ENCODE measurements around the gene RAD51D. TPM values are rescaled to one million over a fixed set of nuclear protein-coding genes. Genes with fewer than 3 reads are reported as not detected.

The RAD51D gene
- total RNA-seq, 1 experiment from 2014 or later: 17.1 TPM

DNA sequence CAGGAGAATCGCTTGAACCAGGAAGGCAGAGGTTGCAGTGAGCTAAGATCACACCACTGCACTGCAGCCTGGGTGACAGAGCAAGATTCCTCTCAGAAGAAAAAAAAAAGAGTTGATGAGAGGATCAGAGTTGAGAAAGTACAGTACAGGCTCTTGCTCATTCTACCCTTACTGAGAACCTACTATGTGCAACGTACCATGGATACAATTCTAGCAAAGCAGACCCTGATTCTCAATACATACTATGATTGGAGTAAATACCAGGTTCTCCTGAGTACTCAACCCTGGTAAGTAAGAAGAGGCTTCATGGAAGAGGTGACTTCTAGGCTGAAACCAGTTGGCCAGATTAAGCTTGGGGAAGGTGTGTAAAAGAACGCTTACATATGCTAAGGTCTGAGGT, 57.4 kb downstream of the RAD51D start:
- BruUV-seq (replicated peaks): no TSS peak
- peak overlapping the region; percentile 50 for H3K27ac Mint-ChIP-seq (ENCODE audit: unreplicated experiment)
- DNase-seq: no peak
- intact Hi-C loops (cut with micrococcal nuclease; ENCODE audit: unreplicated experiment): no loop called here
- H3K27me3 Mint-ChIP-seq (ENCODE audit: unreplicated experiment): no peaks in the 10 kb centered on the region
- peaks cover 24% of the 10 kb centered on the region for H3K36me3 Mint-ChIP-seq (ENCODE audit: insufficient read depth, unreplicated experiment)
- H3K4me1 Mint-ChIP-seq (ENCODE audit: low read depth, unreplicated experiment): peaks cover 42% of the 10 kb centered on the region
- TF ChIP-seq, protein P1, sequence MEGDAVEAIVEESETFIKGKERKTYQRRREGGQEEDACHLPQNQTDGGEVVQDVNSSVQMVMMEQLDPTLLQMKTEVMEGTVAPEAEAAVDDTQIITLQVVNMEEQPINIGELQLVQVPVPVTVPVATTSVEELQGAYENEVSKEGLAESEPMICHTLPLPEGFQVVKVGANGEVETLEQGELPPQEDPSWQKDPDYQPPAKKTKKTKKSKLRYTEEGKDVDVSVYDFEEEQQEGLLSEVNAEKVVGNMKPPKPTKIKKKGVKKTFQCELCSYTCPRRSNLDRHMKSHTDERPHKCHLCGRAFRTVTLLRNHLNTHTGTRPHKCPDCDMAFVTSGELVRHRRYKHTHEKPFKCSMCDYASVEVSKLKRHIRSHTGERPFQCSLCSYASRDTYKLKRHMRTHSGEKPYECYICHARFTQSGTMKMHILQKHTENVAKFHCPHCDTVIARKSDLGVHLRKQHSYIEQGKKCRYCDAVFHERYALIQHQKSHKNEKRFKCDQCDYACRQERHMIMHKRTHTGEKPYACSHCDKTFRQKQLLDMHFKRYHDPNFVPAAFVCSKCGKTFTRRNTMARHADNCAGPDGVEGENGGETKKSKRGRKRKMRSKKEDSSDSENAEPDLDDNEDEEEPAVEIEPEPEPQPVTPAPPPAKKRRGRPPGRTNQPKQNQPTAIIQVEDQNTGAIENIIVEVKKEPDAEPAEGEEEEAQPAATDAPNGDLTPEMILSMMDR (IDR thresholded peaks at IDR 0.05; ENCODE audit: unreplicated experiment): no peak
- H3K9me3 Mint-ChIP-seq (ENCODE audit: low read depth, unreplicated experiment): no peaks in the 10 kb centered on the region
- H3K4me3 Mint-ChIP-seq (ENCODE audit: low read depth, unreplicated experiment): no peak overlapping the region
- CTCF ChIA-PET: no interaction called here

DNA sequence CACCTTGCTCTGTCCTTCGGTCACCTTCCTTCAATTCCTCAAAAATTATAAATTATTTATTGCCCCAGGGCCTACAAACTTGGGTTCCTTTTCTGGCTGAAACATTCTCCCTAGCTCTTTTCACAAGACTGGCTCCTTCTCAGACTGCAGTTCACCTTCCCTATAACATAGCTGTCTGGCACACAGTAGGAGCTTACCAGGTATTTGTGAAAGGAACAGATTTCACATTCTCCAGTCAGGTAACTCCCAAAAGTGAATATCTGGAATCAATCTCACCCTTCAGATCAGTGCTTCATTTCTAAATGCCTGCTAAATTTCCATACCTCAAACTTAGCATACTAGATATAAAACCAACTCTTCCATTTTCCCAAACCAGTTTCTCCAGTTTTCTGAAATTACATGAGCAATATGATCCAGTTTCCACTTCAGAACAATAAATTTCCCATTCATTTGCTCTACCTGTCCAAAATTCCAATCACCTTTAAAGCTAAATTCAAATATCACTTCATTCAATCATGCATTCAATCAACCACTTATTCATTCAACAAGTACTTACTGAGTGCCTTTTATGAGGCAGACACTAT, 62.2 kb downstream of the RAD51D start:
- Mint-ChIP-seq H3K36me3 (ENCODE audit: insufficient read depth, unreplicated experiment) (peaks cover 9% of the 10 kb centered on the region), H3K9me3 (ENCODE audit: low read depth, unreplicated experiment) (no peaks in the 10 kb centered on the region), H3K4me3 (ENCODE audit: low read depth, unreplicated experiment) (peak overlapping the region; percentile 5), H3K4me1 (ENCODE audit: low read depth, unreplicated experiment) (peaks cover 28% of the 10 kb centered on the region), H3K27me3 (ENCODE audit: unreplicated experiment) (no peaks in the 10 kb centered on the region), H3K27ac (ENCODE audit: unreplicated experiment) (peak overlapping the region; percentile 75)
- intact Hi-C loops (cut with micrococcal nuclease; ENCODE audit: unreplicated experiment): no loop called here
- TF ChIP-seq, protein P1 (IDR thresholded peaks at IDR 0.05; ENCODE audit: unreplicated experiment): no peak
- CTCF ChIA-PET: interaction anchor here (1.1 kb wide), 1 partner anchor 30 kb away, joined by 3 read pairs; no protein-coding TSS in a partner anchor
- BruUV-seq (replicated peaks): no TSS peak
- no peak for DNase-seq

DNA sequence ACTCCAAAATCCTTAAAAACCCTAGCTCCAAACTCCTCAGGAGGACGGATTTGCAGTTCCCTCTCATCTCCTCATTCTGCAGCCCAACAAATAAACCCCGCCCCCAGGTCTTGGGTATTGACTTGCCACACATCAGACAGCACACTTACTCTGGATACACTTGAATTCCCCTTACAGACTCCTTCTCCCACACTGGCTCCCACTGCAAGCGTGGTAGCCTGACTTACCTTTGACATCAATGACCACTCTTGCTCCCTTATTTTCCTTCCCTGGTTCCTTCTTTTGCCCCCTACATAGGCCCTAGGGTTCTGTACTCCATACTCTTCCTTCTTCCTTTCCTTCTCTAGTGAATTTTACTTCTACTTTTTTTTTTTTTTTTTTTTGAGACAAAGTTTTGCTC, 63.6 kb downstream of the RAD51D start:
- BruUV-seq (replicated peaks): no TSS peak
- H3K27me3 Mint-ChIP-seq (ENCODE audit: unreplicated experiment): no peaks in the 10 kb centered on the region
- peaks cover 38% of the 10 kb centered on the region for H3K4me1 Mint-ChIP-seq (ENCODE audit: low read depth, unreplicated experiment)
- DNase-seq: no peak
- H3K9me3 Mint-ChIP-seq (ENCODE audit: low read depth, unreplicated experiment): no peaks in the 10 kb centered on the region
- CTCF ChIA-PET: interaction anchor here (0.7 kb wide), 1 partner anchor 650 kb away, joined by 3 read pairs; no protein-coding TSS in a partner anchor
- H3K27ac Mint-ChIP-seq (ENCODE audit: unreplicated experiment): no peak overlapping the region
- TF ChIP-seq, protein P1 (IDR thresholded peaks at IDR 0.05; ENCODE audit: unreplicated experiment): no peak
- peaks cover 7% of the 10 kb centered on the region for H3K36me3 Mint-ChIP-seq (ENCODE audit: insufficient read depth, unreplicated experiment)
- H3K4me3 Mint-ChIP-seq (ENCODE audit: low read depth, unreplicated experiment): no peak overlapping the region
- intact Hi-C loops (cut with micrococcal nuclease; ENCODE audit: unreplicated experiment): no loop called here

DNA sequence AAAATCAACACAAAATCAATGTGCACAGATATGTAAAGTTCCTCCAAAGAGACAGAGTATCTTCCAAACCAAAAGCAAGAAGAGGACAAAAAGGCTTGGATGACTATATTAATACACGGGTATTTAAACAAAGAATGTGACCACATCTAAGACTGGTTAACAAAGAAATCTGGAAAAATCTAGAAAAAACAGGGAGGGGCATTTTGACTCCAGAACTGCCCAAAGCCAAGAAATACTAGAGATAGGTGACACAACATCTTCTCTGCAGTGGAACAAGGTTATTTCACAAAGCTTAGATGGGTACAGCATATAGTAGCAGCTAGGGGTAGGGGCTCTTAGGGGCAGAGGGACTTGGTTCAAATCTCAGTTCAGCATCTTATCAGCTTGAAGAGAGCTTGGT, 66.5 kb downstream of the RAD51D start:
- TF ChIP-seq, protein P1 (IDR thresholded peaks at IDR 0.05; ENCODE audit: unreplicated experiment): no peak
- Mint-ChIP-seq H3K4me1 (ENCODE audit: low read depth, unreplicated experiment) (peaks cover 50% of the 10 kb centered on the region), H3K4me3 (ENCODE audit: low read depth, unreplicated experiment) (no peak overlapping the region), H3K27me3 (ENCODE audit: unreplicated experiment) (no peaks in the 10 kb centered on the region), H3K27ac (ENCODE audit: unreplicated experiment) (no peak overlapping the region), H3K36me3 (ENCODE audit: insufficient read depth, unreplicated experiment) (peaks cover 16% of the 10 kb centered on the region), H3K9me3 (ENCODE audit: low read depth, unreplicated experiment) (no peaks in the 10 kb centered on the region)
- no TSS peak for BruUV-seq (replicated peaks)
- CTCF ChIA-PET: interaction anchor here (0.8 kb wide), 1 partner anchor 15 kb away, joined by 4 read pairs; no protein-coding TSS in a partner anchor
- no peak for DNase-seq
- intact Hi-C loops (cut with micrococcal nuclease; ENCODE audit: unreplicated experiment): no loop called here

All from Calu3 (cell line).